ENCODE results near the gene MRPL44.

- peak; percentile 80 to 93 for TF ChIP-seq POLR2A (IDR thresholded peaks at IDR 0.05)
- TF ChIP-seq, protein P1, sequence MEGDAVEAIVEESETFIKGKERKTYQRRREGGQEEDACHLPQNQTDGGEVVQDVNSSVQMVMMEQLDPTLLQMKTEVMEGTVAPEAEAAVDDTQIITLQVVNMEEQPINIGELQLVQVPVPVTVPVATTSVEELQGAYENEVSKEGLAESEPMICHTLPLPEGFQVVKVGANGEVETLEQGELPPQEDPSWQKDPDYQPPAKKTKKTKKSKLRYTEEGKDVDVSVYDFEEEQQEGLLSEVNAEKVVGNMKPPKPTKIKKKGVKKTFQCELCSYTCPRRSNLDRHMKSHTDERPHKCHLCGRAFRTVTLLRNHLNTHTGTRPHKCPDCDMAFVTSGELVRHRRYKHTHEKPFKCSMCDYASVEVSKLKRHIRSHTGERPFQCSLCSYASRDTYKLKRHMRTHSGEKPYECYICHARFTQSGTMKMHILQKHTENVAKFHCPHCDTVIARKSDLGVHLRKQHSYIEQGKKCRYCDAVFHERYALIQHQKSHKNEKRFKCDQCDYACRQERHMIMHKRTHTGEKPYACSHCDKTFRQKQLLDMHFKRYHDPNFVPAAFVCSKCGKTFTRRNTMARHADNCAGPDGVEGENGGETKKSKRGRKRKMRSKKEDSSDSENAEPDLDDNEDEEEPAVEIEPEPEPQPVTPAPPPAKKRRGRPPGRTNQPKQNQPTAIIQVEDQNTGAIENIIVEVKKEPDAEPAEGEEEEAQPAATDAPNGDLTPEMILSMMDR (IDR thresholded peaks at IDR 0.05 in 4 of 5, conservative IDR thresholded peaks at IDR 0.05 in 1 of 5), result peak in 2 of 5 experiments; percentile 12 to 13
Observed at GRCh38 chr2:223944703-223945531, 12.3 kb upstream of the MRPL44 start, which contains the start of gene WDFY1.
